ENCODE data around the gene BRCC3. TPM values are rescaled to one million over a fixed set of nuclear protein-coding genes. Genes with fewer than 3 reads are reported as not detected.

BRCC3 gene
- 10 to 100 TPM; 42.4 to 45.0 TPM for total RNA-seq

GRCh38 chrX:155070975-155071693, at the start of gene BRCC3, which contains the start of the genes CMC4 and MTCP1:
Gene BRCC3, plus strand, starts transcription at chrX:155071508. Its CDS starts 20 bp downstream, at chrX:155071528.
Gene CMC4, minus strand, starts transcription at chrX:155071136. Its CDS starts 7,113 bp downstream, at chrX:155064023.
Gene MTCP1, minus strand, starts transcription at chrX:155071136. Its CDS starts 5,126 bp downstream, at chrX:155066010.
- ChIA-PET CTCF (no interaction called here), POLR2A (interaction anchor here (0.9 kb wide), 2 partner anchors 9 to 44 kb away, joined by 3 read pairs; partner anchors contain the start of gene FUNDC2)

GRCh38 chrX:155022585-155022984, 48.7 kb upstream of the BRCC3 start, which contains the start of gene F8:
Gene F8, minus strand, starts transcription at chrX:155022723. Its CDS starts 171 bp downstream, at chrX:155022552.
- ChIA-PET POLR2A (no interaction called here), CTCF (no interaction called here)

- ChIA-PET CTCF (no interaction called here), POLR2A (no interaction called here)
Measured at GRCh38 chrX:155023907-155024833, 47.1 kb upstream of the BRCC3 start.

- POLR2A ChIA-PET: interaction anchor here (0.6 to 1.1 kb wide), 5 partner anchors 36 to 237 kb away, joined by 3 read pairs; partner anchors contain the start of gene BRCC3
- CTCF ChIA-PET: no interaction called here
Measured at GRCh38 chrX:155026420-155026726, 44.9 kb upstream of the BRCC3 start.

- POLR2A ChIA-PET: interaction anchor here (0.6 to 1.1 kb wide), 5 partner anchors 36 to 237 kb away, joined by 3 read pairs; partner anchors contain the start of gene BRCC3
- CTCF ChIA-PET: no interaction called here
Measured at GRCh38 chrX:155026727-155027508, 44.4 kb upstream of the BRCC3 start, which contains the start of gene FUNDC2. Gene FUNDC2, plus strand, starts transcription at chrX:155026844. Its CDS starts 95 bp downstream, at chrX:155026939.

GRCh38 chrX:155027509-155028066, 43.7 kb upstream of the BRCC3 start:
- ChIA-PET CTCF (no interaction called here), POLR2A (no interaction called here)

- ChIA-PET POLR2A (no interaction called here), CTCF (no interaction called here)
Measured at GRCh38 chrX:155028129-155028528, 43.2 kb upstream of the BRCC3 start.

- POLR2A ChIA-PET: no interaction called here
- CTCF ChIA-PET: no interaction called here
Measured at GRCh38 chrX:155028877-155029291, 42.4 kb upstream of the BRCC3 start.

- ChIA-PET CTCF (no interaction called here), POLR2A (no interaction called here)
Measured at GRCh38 chrX:155031657-155032056, 39.7 kb upstream of the BRCC3 start.

- POLR2A ChIA-PET: no interaction called here
Measured at GRCh38 chrX:155035688-155036087, 35.6 kb upstream of the BRCC3 start.

GRCh38 chrX:155046129-155046810, 25.0 kb upstream of the BRCC3 start:
- ChIA-PET POLR2A (no interaction called here), CTCF (no interaction called here)

More at GRCh38 chrX:155035688-155036087, 35.6 kb upstream of the BRCC3 start:
- CTCF ChIA-PET: no interaction called here

GRCh38 chrX:155046811-155047528, 24.3 kb upstream of the BRCC3 start:
- POLR2A ChIA-PET: no interaction called here
- CTCF ChIA-PET: no interaction called here

- ChIA-PET POLR2A (no interaction called here), CTCF (interaction anchor here (1.0 kb wide), 1 partner anchor 8 kb away, joined by 3 read pairs; no protein-coding TSS in a partner anchor)
Measured at GRCh38 chrX:155048977-155049619, 22.2 kb upstream of the BRCC3 start.

- ChIA-PET POLR2A (no interaction called here), CTCF (no interaction called here)
Measured at GRCh38 chrX:155052738-155053498, 18.4 kb upstream of the BRCC3 start.

- POLR2A ChIA-PET: no interaction called here
- CTCF ChIA-PET: no interaction called here
Measured at GRCh38 chrX:155053656-155054055, 17.7 kb upstream of the BRCC3 start.

GRCh38 chrX:155054255-155054654, 17.1 kb upstream of the BRCC3 start:
- ChIA-PET POLR2A (no interaction called here), CTCF (no interaction called here)

GRCh38 chrX:155055494-155055893, 15.8 kb upstream of the BRCC3 start:
- ChIA-PET CTCF (no interaction called here), POLR2A (no interaction called here)

Data from activated CD8-positive, alpha-beta memory T cell treated with anti-CD3 and anti-CD28 coated beads for 36 hours (primary cell).